SK-N-SH (cell line): Measurements from ENCODE around the gene HOXD13. TPM values are rescaled to one million over a fixed set of nuclear protein-coding genes. Genes with fewer than 3 reads are reported as not detected.
A peak's percentile ranks its signal among the peaks of the same experiment; 100 is the strongest.

ENCODE experiments used
- CTCF ChIA-PET: fragments of 300-600, 350-600 bp; formaldehyde crosslinking; extraction: SDS; loops from one replicate; lab custom pipeline; 2021; lab: Yijun Ruan, JAX
- POLR2A ChIA-PET: fragments of 350-600 bp; sonication (Branson Sonifier 250); formaldehyde crosslinking; extraction: SDS; loops from one replicate; lab custom pipeline; 2020; ENCODE audit warnings: antibody characterized with exemption, inconsistent platforms; lab: Yijun Ruan, JAX
- DNase-seq: peaks from one replicate; pipeline ENCODE4 v3.0.0; 2012
- H2AFZ ChIP-seq: fragments of 200-600 bp; sonication (generic); 2 replicates; pipeline ENCODE4 v1.8.1; 2016; ENCODE audit warnings: antibody characterized with exemption, mild to moderate bottlenecking, low read depth
- H3F3A ChIP-seq: fragments of 200-600 bp; sonication (generic); replicated peaks from 2 replicates; pipeline ENCODE3; 2016; ENCODE audit warnings: antibody characterized with exemption, mild to moderate bottlenecking; ENCODE audit not compliant: insufficient read depth
- H3K27ac ChIP-seq, 2 experiments: fragments of 200-500 bp in 1 of 2; fragments of 200-600 bp in 1 of 2; sonication (Bioruptor generic) in 1 of 2; sonication (generic), shearing (Covaris generic) in 1 of 2; 2 replicates each; pipeline versions ENCODE4 v1.5.1 to v1.6.1; 2014 to 2016; ENCODE audit warnings: low read depth in 2 of 2, inconsistent platforms in 1 of 2, low read length in 1 of 2, mild to moderate bottlenecking in 1 of 2, mixed read lengths in 1 of 2
- H3K27me3 ChIP-seq: fragments of 200-600 bp; sonication (generic), shearing (Covaris generic); 2 replicates; pipeline ENCODE4 v1.6.1; 2016; ENCODE audit warnings: mixed run types; ENCODE audit not compliant: insufficient read depth
- H3K36me3 ChIP-seq, 2 experiments: fragments of 200-500 bp in 1 of 2; fragments of 200-600 bp in 1 of 2; sonication (Bioruptor generic) in 1 of 2; sonication (generic) in 1 of 2; replicated peaks in 1 of 2; 2 replicates each; pipeline versions ENCODE3 to v1.5.1; 2014 to 2016; ENCODE audit warnings: low read length in 1 of 2, mild to moderate bottlenecking in 1 of 2; ENCODE audit not compliant: insufficient read depth in 2 of 2, control insufficient read depth in 1 of 2
- H3K4me1 ChIP-seq, 2 experiments: fragments of 200-500 bp in 1 of 2; fragments of 200-600 bp in 1 of 2; sonication (Bioruptor generic) in 1 of 2; sonication (generic), shearing (Covaris generic) in 1 of 2; 2 replicates each; pipeline versions ENCODE4 v1.5.1 to v1.6.1; 2014 to 2016; ENCODE audit warnings: low read depth in 1 of 2, low read length in 1 of 2, mixed run types in 1 of 2; ENCODE audit not compliant: insufficient read depth in 2 of 2, control insufficient read depth in 1 of 2
- H3K4me2 ChIP-seq: fragments of 200-600 bp; sonication (generic), shearing (Covaris generic); 2 replicates; pipeline ENCODE4 v1.6.1; 2017; ENCODE audit warnings: mixed run types
- H3K4me3 ChIP-seq, 2 experiments: fragments of 200-500 bp in 1 of 2; fragments of 200-600 bp in 1 of 2; sonication (Bioruptor generic) in 1 of 2; sonication (generic), shearing (Covaris generic) in 1 of 2; 2 replicates each; pipeline versions ENCODE4 v1.5.1 to v1.8.1; 2014 to 2016; ENCODE audit warnings: low read depth in 2 of 2, inconsistent platforms in 1 of 2, low read length in 1 of 2, mild to moderate bottlenecking in 1 of 2, mixed read lengths in 1 of 2, moderate library complexity in 1 of 2
- H3K79me2 ChIP-seq: fragments of 200-600 bp; sonication (generic); 2 replicates; pipeline ENCODE4 v1.8.1; 2017; ENCODE audit warnings: mild to moderate bottlenecking; ENCODE audit not compliant: insufficient read depth
- H3K9ac ChIP-seq: fragments of 200-600 bp; sonication (generic); 2 replicates; pipeline ENCODE4 v1.6.1; 2017; ENCODE audit warnings: mixed run types
- H3K9me2 ChIP-seq: fragments of 200-600 bp; sonication (generic); 2 replicates; pipeline ENCODE4 v1.6.1; 2017; ENCODE audit warnings: mixed run types
- H3K9me3 ChIP-seq: fragments of 200-600 bp; sonication (generic); 2 replicates; pipeline ENCODE4 v1.6.1; 2017; ENCODE audit warnings: mixed run types, mild to moderate bottlenecking, moderate library complexity
- H4K20me1 ChIP-seq: fragments of 200-600 bp; sonication (generic); 2 replicates; pipeline ENCODE4 v1.6.1; 2017; ENCODE audit warnings: mild to moderate bottlenecking, mixed run types; ENCODE audit not compliant: insufficient read depth
- ELF1 ChIP-seq: IDR thresholded peaks from 2 replicates; pipeline ENCODE4 v1.4.0; 2012
- EP300 ChIP-seq, 2 experiments: IDR thresholded peaks; 2 replicates each; pipeline versions ENCODE4 v1.4.0 to v1.6.1; 2012; ENCODE audit warnings: borderline replicate concordance in 1 of 2, low read depth in 1 of 2, low read length in 1 of 2
- EZH2phosphoT487 ChIP-seq: fragments of 200-600 bp; sonication (generic); IDR thresholded peaks from 2 replicates; pipeline ENCODE4 v1.6.1; 2017; ENCODE audit warnings: low read depth, mixed run types, mild to moderate bottlenecking, antibody characterized with exemption, moderate library complexity, borderline replicate concordance
- FOXJ3 ChIP-seq: sonication (generic); formaldehyde crosslinking; IDR thresholded peaks from 2 replicates; pipeline ENCODE4 v1.5.1; 2020; ENCODE audit warnings: mild to moderate bottlenecking, missing genetic modification reagents
- GABPA ChIP-seq: IDR thresholded peaks from 2 replicates; pipeline ENCODE4 v1.4.0; 2012; ENCODE audit warnings: low read depth, mild to moderate bottlenecking
- GATA2 ChIP-seq: sonication (generic); formaldehyde crosslinking; IDR thresholded peaks from 2 replicates; pipeline ENCODE4 v1.5.0; 2020; ENCODE audit warnings: mild to moderate bottlenecking, missing genetic modification reagents
- JUND ChIP-seq: IDR thresholded peaks from 2 replicates; pipeline ENCODE4 v1.4.0; 2012
- NFIC ChIP-seq: IDR thresholded peaks from 2 replicates; pipeline ENCODE4 v1.4.0; 2012; ENCODE audit warnings: borderline replicate concordance
- POLR2AphosphoS5 ChIP-seq: IDR thresholded peaks from 2 replicates; pipeline ENCODE4 v1.6.1; 2012; ENCODE audit warnings: low read depth, low read length
- RCOR1 ChIP-seq: fragments of 150-350 bp; IDR thresholded peaks from 2 replicates; pipeline ENCODE4 v1.6.1; 2017; ENCODE audit warnings: antibody characterized with exemption, low read length
- SIN3A ChIP-seq: IDR thresholded peaks from 2 replicates; pipeline ENCODE4 v1.6.1; 2012; ENCODE audit warnings: low read depth, mild to moderate bottlenecking, low read length, moderate library complexity, borderline replicate concordance
- TAF1 ChIP-seq: IDR thresholded peaks from 2 replicates; pipeline ENCODE4 v1.6.1; 2012; ENCODE audit warnings: low read depth, mild to moderate bottlenecking, low read length, moderate library complexity, borderline replicate concordance
- WGBS: methylation state at CpG from one replicate; pipeline ENCODE4 v1.1.6; 2017; ENCODE audit warnings: low lambda C conversion rate; 5-methylcytosine and 5-hydroxymethylcytosine counted together
- polyA plus RNA-seq, 3 experiments: library from polyadenylated mRNA; depleted of rRNA; stranded (reverse); fragments of >200 nt; gene quantifications; 2 replicates each; pipeline ENCODE4 v1.2.3, GENCODE V29; 2012
- TF ChIP-seq, protein P1 (sequence below): fragments of 150-350 bp; IDR thresholded peaks from 2 replicates; pipeline ENCODE4 v1.6.1; 2017; ENCODE audit warnings: antibody characterized with exemption, low read length, low read depth, borderline replicate concordance
- TF ChIP-seq, protein P2 (sequence below): IDR thresholded peaks from 2 replicates; pipeline ENCODE4 v1.4.0; 2012; ENCODE audit warnings: low read depth
- TF ChIP-seq, protein P3 (sequence below): fragments of 150-350 bp; IDR thresholded peaks from 2 replicates; pipeline ENCODE4 v1.6.1; 2016; ENCODE audit warnings: mild to moderate bottlenecking, low read depth, low read length
- TF ChIP-seq, protein P4 (sequence below): IDR thresholded peaks from 2 replicates; pipeline ENCODE4 v1.4.0; 2012; ENCODE audit warnings: low read depth, borderline replicate concordance
- TF ChIP-seq, protein P5 (sequence below): IDR thresholded peaks from 2 replicates; pipeline ENCODE4; 2012

HOXD13 gene
- polyA plus RNA-seq, 1 of the 3 experiments (the other 2 are of a cell fraction): not detected

DNA sequence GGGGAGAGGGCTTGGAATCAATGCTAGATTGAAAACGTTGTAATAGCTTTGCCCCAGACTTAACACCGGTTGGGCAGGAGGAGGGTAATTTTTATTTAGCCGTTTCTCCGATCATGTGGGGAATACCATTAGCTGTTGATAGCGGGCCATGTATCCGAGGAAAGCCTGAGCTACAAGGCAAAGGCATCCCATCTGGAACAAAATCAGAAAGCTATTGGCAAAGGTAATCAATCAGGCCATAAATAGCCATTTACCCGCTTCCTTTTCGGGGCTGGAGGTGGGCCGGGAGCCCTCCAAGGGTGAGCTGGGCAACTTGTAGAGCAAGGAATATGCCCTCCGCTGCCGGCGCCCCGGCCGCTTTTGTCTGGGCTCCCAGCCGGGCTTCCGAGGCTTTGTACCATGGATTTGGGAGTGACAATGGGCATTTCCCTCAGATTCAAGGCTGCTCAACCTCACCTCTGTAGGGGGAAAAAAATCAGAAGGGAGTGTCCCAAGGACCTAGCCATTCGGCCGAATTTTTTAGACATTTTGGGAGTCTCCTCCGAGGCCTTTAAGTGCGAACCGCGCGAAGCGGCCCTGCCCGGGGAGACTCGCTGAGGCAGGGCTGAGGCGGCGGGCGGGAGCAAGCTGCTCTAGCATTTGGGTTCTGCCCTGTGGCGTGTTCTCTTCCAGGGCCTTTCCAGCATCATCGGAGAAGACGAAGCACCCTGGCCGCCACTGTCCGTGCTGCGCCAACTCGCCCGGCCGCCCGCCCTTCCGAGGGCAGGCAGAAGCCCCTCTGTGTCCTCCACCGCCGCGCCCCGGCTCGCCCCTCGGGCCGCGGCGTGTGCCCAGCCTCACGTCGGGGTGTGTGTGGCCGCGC lies 28.9 kb downstream of the HOXD13 start:
- no peaks in the 10 kb centered on the region for H4K20me1 ChIP-seq
- H3K36me3 ChIP-seq: no peaks in the 10 kb centered on the region
- 96% methylated on average over 16 of the region's 53 CpGs for WGBS
- H3F3A ChIP-seq: no peaks in the 10 kb centered on the region
- peaks cover 17% of the 10 kb centered on the region for H3K27me3 ChIP-seq
- ChIA-PET POLR2A (interaction anchor here (0.6 to 4.1 kb wide), 11 partner anchors 8 to 722 kb away, joined by 3 to 27 read pairs (median 3); no protein-coding TSS in a partner anchor), CTCF (interaction anchor here (0.8 to 26.1 kb wide), 19 partner anchors 8 to 1042 kb away, joined by 3 to 1047 read pairs (median 6); partner anchors contain the start of genes HOXD10, HOXD11, HOXD13 and HOXD8)
- H3K79me2 ChIP-seq: no peaks in the 10 kb centered on the region
- peak overlapping the region in 1 of 2 experiments; percentile 87; a peak in 1 of 4 replicates for H3K27ac ChIP-seq
- peak overlapping the region; percentile 84; the same call in 1 of the 2 replicates for H3K4me2 ChIP-seq
- TF ChIP-seq ELF1: no peak
- no peak for TF ChIP-seq NFIC
- no peak for TF ChIP-seq POLR2AphosphoS5
- TF ChIP-seq, protein P1, sequence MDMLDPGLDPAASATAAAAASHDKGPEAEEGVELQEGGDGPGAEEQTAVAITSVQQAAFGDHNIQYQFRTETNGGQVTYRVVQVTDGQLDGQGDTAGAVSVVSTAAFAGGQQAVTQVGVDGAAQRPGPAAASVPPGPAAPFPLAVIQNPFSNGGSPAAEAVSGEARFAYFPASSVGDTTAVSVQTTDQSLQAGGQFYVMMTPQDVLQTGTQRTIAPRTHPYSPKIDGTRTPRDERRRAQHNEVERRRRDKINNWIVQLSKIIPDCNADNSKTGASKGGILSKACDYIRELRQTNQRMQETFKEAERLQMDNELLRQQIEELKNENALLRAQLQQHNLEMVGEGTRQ: no peak
- TF ChIP-seq, protein P2, sequence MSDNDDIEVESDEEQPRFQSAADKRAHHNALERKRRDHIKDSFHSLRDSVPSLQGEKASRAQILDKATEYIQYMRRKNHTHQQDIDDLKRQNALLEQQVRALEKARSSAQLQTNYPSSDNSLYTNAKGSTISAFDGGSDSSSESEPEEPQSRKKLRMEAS: no peak
- TF ChIP-seq EP300 (IDR thresholded peaks at IDR 0.05; ENCODE audit: borderline replicate concordance in 1 of 2, low read depth in 1 of 2, low read length in 1 of 2): no peak
- no peak for TF ChIP-seq SIN3A
- no peak for TF ChIP-seq JUND
- no peak for TF ChIP-seq FOXJ3 (CRISPR knock-in tag)
- no peak for TF ChIP-seq GABPA
- no peak for TF ChIP-seq RCOR1
- TF ChIP-seq, protein P3, sequence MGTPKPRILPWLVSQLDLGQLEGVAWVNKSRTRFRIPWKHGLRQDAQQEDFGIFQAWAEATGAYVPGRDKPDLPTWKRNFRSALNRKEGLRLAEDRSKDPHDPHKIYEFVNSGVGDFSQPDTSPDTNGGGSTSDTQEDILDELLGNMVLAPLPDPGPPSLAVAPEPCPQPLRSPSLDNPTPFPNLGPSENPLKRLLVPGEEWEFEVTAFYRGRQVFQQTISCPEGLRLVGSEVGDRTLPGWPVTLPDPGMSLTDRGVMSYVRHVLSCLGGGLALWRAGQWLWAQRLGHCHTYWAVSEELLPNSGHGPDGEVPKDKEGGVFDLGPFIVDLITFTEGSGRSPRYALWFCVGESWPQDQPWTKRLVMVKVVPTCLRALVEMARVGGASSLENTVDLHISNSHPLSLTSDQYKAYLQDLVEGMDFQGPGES: no peak
- TF ChIP-seq, protein P4, sequence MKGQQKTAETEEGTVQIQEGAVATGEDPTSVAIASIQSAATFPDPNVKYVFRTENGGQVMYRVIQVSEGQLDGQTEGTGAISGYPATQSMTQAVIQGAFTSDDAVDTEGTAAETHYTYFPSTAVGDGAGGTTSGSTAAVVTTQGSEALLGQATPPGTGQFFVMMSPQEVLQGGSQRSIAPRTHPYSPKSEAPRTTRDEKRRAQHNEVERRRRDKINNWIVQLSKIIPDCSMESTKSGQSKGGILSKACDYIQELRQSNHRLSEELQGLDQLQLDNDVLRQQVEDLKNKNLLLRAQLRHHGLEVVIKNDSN: no peak
- no peak for TF ChIP-seq TAF1
- TF ChIP-seq GATA2: no peak
- TF ChIP-seq, protein P5, sequence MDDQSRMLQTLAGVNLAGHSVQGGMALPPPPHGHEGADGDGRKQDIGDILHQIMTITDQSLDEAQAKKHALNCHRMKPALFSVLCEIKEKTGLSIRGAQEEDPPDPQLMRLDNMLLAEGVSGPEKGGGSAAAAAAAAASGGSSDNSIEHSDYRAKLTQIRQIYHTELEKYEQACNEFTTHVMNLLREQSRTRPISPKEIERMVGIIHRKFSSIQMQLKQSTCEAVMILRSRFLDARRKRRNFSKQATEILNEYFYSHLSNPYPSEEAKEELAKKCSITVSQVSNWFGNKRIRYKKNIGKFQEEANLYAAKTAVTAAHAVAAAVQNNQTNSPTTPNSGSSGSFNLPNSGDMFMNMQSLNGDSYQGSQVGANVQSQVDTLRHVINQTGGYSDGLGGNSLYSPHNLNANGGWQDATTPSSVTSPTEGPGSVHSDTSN: no peak
- TF ChIP-seq EZH2phosphoT487: no peak
- H2AFZ ChIP-seq: no peak overlapping the region
- no peaks in the 10 kb centered on the region for H3K9me2 ChIP-seq
- H3K4me3 ChIP-seq: peak overlapping the region in 1 of 2 experiments; percentile 78; a peak in 2 of 4 replicates
- no peaks in the 10 kb centered on the region for H3K9me3 ChIP-seq
- H3K4me1 ChIP-seq: peaks cover 0 to 24% of the 10 kb centered on the region in 2 experiments; a peak in 1 of 4 replicates
- H3K9ac ChIP-seq: no peak overlapping the region
- DNase-seq: peak; percentile 66
